Keratinocyte (primary cell): Measurements from ENCODE around the gene CENPO. TPM values are rescaled to one million over a fixed set of nuclear protein-coding genes. Genes with fewer than 3 reads are reported as not detected.

ENCODE experiments used
- DNase-seq: peaks from one replicate; pipeline ENCODE4 v3.0.0-alpha.2; 2011; ENCODE audit warnings: low read depth, missing footprints, low spot score
- FAIRE-seq: peaks from 2 replicates; lab custom pipeline; 2011; peaks lifted over from hg19 to GRCh38; lab: Jason Lieb, UNC
- H2AFZ ChIP-seq: 2 replicates; pipeline ENCODE4 v1.6.0; 2012; ENCODE audit warnings: low read length, control low read depth, inconsistent platforms; ENCODE audit not compliant: control insufficient read depth
- H3K27ac ChIP-seq: 2 replicates; pipeline ENCODE4 v1.5.1; 2011; ENCODE audit warnings: low read length; ENCODE audit not compliant: control insufficient read depth, insufficient read depth
- H3K27me3 ChIP-seq: 3 replicates; pipeline ENCODE4 v1.6.0; 2011; ENCODE audit warnings: low read length; ENCODE audit not compliant: control insufficient read depth, insufficient read depth; ENCODE audit errors: extremely low read depth
- H3K36me3 ChIP-seq, 2 experiments: 2 replicates in 1 of 2; 3 replicates in 1 of 2; pipeline ENCODE4 v1.5.1; 2011; ENCODE audit warnings: low read length in 2 of 2, mild to moderate bottlenecking in 1 of 2; ENCODE audit not compliant: control insufficient read depth in 2 of 2, insufficient read depth in 2 of 2; ENCODE audit errors: extremely low read depth in 1 of 2
- H3K4me1 ChIP-seq: 3 replicates; pipeline ENCODE4 v1.5.1; 2011; ENCODE audit warnings: low read length; ENCODE audit not compliant: control insufficient read depth, insufficient read depth; ENCODE audit errors: extremely low read depth
- H3K4me2 ChIP-seq: 3 replicates; pipeline ENCODE4 v1.6.0; 2011; ENCODE audit warnings: low read depth, low read length; ENCODE audit not compliant: control insufficient read depth, insufficient read depth; ENCODE audit errors: extremely low read depth
- H3K4me3 ChIP-seq, 3 experiments: fragments of 200-600 bp in 1 of 3; sonication (generic) in 1 of 3; 2 replicates in 2 of 3; 3 replicates in 1 of 3; pipeline ENCODE4 v1.5.1; 2011 to 2016; ENCODE audit warnings: low read length in 3 of 3, mild to moderate bottlenecking in 3 of 3, control low read depth in 2 of 3, inconsistent platforms in 1 of 3, low read depth in 1 of 3, mixed read lengths in 1 of 3, mixed run types in 1 of 3, moderate library complexity in 1 of 3; ENCODE audit not compliant: control insufficient read depth in 2 of 3, insufficient read depth in 2 of 3; ENCODE audit errors: extremely low read depth in 1 of 3
- H3K79me2 ChIP-seq: 2 replicates; pipeline ENCODE4 v1.6.0; 2012; ENCODE audit warnings: low read length; ENCODE audit not compliant: control insufficient read depth, insufficient read depth
- H3K9ac ChIP-seq: 3 replicates; pipeline ENCODE4 v1.6.0; 2011; ENCODE audit warnings: low read length; ENCODE audit not compliant: control insufficient read depth, insufficient read depth; ENCODE audit errors: extremely low read depth
- H3K9me1 ChIP-seq: 3 replicates; pipeline ENCODE4 v1.6.0; 2011; ENCODE audit warnings: low read length; ENCODE audit not compliant: control insufficient read depth, insufficient read depth; ENCODE audit errors: extremely low read depth
- H3K9me3 ChIP-seq: 2 replicates; pipeline ENCODE4 v1.5.1; 2012; ENCODE audit warnings: low read depth, low read length; ENCODE audit not compliant: control insufficient read depth
- H4K20me1 ChIP-seq: 3 replicates; pipeline ENCODE4 v1.6.0; 2011; ENCODE audit warnings: low read length; ENCODE audit not compliant: control insufficient read depth, insufficient read depth; ENCODE audit errors: extremely low read depth
- CTCF ChIP-seq, 3 experiments: IDR thresholded peaks in 1 of 3; conservative IDR thresholded peaks in 1 of 3; optimal IDR thresholded peaks in 1 of 3; 2 replicates in 2 of 3; 3 replicates in 1 of 3; pipeline versions ENCODE3 to v1.5.1; 2011; ENCODE audit warnings: low read length in 3 of 3, mild to moderate bottlenecking in 3 of 3, moderate library complexity in 2 of 3, control low read depth in 1 of 3, inconsistent platforms in 1 of 3; ENCODE audit not compliant: insufficient read depth in 2 of 3; ENCODE audit errors: extremely low read depth in 1 of 3
- EZH2 ChIP-seq: IDR thresholded peaks from one replicate; pipeline ENCODE4 v1.6.1; 2012; ENCODE audit warnings: inconsistent platforms, mild to moderate bottlenecking, low read length, moderate library complexity
- dilution Hi-C: fragments of 300-500 bp; cut with MboI; formaldehyde crosslinking; loops from one replicate; pipeline ENCODE4 v1.7.0; 2020; ENCODE audit warnings: low sequenced_read_pairs; ENCODE audit not compliant: extremely low pct_ligation_motif_present
- polyA plus RNA-seq, 5 experiments: library from polyadenylated mRNA; depleted of rRNA in 3 of 5; stranded (reverse) in 3 of 5; stranded (forward) in 1 of 5; unstranded in 1 of 5; fragments of >200 nt; gene quantifications; 1 replicate in 1 of 5; 2 replicates in 3 of 5; 3 replicates in 1 of 5; pipeline versions ENCODE4 v1.2.1 to v1.2.3, GENCODE V29; 2011 to 2012; ENCODE audit warnings: missing spikeins in 2 of 5, low read depth in 1 of 5, low replicate concordance in 1 of 5

Gene CENPO
- polyA plus RNA-seq, 1 donor (not counting 4 experiments of a cell fraction or from before 2014, with no cell fraction given), result 12.1 TPM

DNA sequence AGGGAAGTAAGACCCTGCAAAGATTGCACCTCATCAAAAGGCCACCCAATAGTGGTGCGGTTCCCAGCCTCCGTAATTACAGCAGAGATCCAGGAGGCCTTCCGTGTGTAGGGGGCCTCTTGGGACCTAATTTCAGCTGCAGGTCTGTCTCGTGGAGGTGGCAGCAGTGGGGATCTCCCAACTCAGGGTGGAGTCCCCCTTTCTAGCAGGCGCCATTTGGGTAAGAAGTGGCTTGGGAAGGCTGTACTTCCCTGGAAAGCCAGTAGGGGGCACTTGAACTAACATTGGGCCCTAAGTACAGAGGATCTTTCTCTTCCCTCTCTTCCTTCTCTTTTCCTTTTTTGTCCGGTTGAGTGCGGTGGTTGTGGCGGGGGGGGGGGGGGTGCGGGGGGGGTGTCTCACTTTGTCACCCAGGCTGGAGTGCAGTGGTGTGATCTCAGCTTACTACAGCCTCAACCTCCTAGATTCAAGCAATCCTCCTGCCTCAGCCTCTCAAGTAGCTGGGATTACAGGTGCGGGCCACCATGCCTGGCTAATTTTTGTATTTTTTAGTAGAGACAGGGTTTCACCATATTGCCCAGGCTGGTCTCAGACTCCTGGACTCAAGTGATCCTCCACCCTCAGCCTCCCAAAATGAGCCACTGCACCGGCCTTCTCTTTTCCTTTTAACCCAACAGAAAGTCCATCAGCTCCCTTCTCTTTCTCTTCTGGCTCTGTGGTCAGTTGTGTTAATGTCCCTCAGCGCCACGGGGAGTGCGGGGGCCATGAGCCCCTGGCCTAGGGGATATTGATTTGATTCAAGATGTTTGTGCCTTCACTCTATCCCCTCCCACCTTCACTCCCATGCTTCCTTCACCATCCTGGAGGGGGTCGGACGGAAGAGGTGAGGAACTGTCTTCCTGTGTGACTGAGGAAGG is 32.0 kb downstream of the CENPO start:
- H2AFZ ChIP-seq, result no peak overlapping the region
- no peak for FAIRE-seq
- peaks cover 8 to 29% of the 10 kb centered on the region in 2 experiments for H3K36me3 ChIP-seq

GRCh38 chr2:24825883-24826772 is 32.9 kb downstream of the CENPO start:
- TF ChIP-seq EZH2, result no peak
- TF ChIP-seq CTCF (optimal IDR thresholded peaks at IDR 0.05 in 1 of 3, IDR thresholded peaks at IDR 0.05 in 1 of 3, conservative IDR thresholded peaks at IDR 0.05 in 1 of 3; ENCODE audit: extremely low read depth in 1 of 3, insufficient read depth in 2 of 3, low read length in 3 of 3), result no peak
- peaks cover 3% of the 10 kb centered on the region for H4K20me1 ChIP-seq
- H3K4me1 ChIP-seq, result no peaks in the 10 kb centered on the region
- FAIRE-seq (no peak), DNase-seq (no peak)
- no peak overlapping the region for H3K4me3 ChIP-seq
- no peak overlapping the region for H3K9ac ChIP-seq
- H2AFZ ChIP-seq, result no peak overlapping the region
- dilution Hi-C loops, result no loop called here
- H3K36me3 ChIP-seq, result peaks cover 3 to 25% of the 10 kb centered on the region in 2 experiments
- no peaks in the 10 kb centered on the region for H3K9me1 ChIP-seq
- H3K27ac ChIP-seq, result no peak overlapping the region
- no peaks in the 10 kb centered on the region for H3K9me3 ChIP-seq
- H3K79me2 ChIP-seq, result no peaks in the 10 kb centered on the region
- H3K27me3 ChIP-seq, result no peaks in the 10 kb centered on the region
- no peak overlapping the region for H3K4me2 ChIP-seq

More for the DNA sequence above, 32.0 kb downstream of the CENPO start:
- H3K27ac ChIP-seq, result no peak overlapping the region
- no peak overlapping the region for H3K4me3 ChIP-seq
- H3K9me1 ChIP-seq, result no peaks in the 10 kb centered on the region
- H4K20me1 ChIP-seq, result peaks cover 3% of the 10 kb centered on the region
- no peak overlapping the region for H3K9ac ChIP-seq
- H3K9me3 ChIP-seq, result no peaks in the 10 kb centered on the region
- H3K4me2 ChIP-seq, result no peak overlapping the region
- dilution Hi-C loops, result no loop called here
- H3K79me2 ChIP-seq, result no peaks in the 10 kb centered on the region
- H3K4me1 ChIP-seq, result no peaks in the 10 kb centered on the region
- TF ChIP-seq EZH2, result no peak
- peak; percentile 59 to 69 (median 59) for TF ChIP-seq CTCF (optimal IDR thresholded peaks at IDR 0.05 in 1 of 3, IDR thresholded peaks at IDR 0.05 in 1 of 3, conservative IDR thresholded peaks at IDR 0.05 in 1 of 3; ENCODE audit: extremely low read depth in 1 of 3, insufficient read depth in 2 of 3, low read length in 3 of 3)
- H3K27me3 ChIP-seq, result no peaks in the 10 kb centered on the region
- peak; percentile 19 for DNase-seq
